ENCODE measurements around the gene NEMP2.

The NEMP2 gene

GRCh38 chr2:190528521-190529001 is 6.0 kb downstream of the NEMP2 start:
- TF ChIP-seq ZFP3 (CRISPR knock-in tag; IDR thresholded peaks at IDR 0.05) (no peak), ISL1 (CRISPR knock-in tag; IDR thresholded peaks at IDR 0.05) (peak; percentile 31; the same call in 1 of the 2 replicates), CSDC2 (CRISPR knock-in tag; IDR thresholded peaks at IDR 0.05) (no peak), TSHZ2 (CRISPR knock-in tag; IDR thresholded peaks at IDR 0.05) (no peak)

GRCh38 chr2:190527918-190528317 is 6.6 kb downstream of the NEMP2 start:
- no peak for ATAC-seq
- TF ChIP-seq ZNF8 (CRISPR knock-in tag; IDR thresholded peaks at IDR 0.05) (no peak), ZC3H10 (CRISPR knock-in tag; IDR thresholded peaks at IDR 0.05) (no peak), ZNF565 (CRISPR knock-in tag; conservative IDR thresholded peaks at IDR 0.05; ENCODE audit: low read depth) (no peak), PATZ1 (CRISPR knock-in tag; IDR thresholded peaks at IDR 0.05; ENCODE audit: borderline replicate concordance) (no peak), OSR1 (CRISPR knock-in tag; IDR thresholded peaks at IDR 0.05) (no peak), RARB (CRISPR knock-in tag; IDR thresholded peaks at IDR 0.05) (no peak), CSDC2 (CRISPR knock-in tag; IDR thresholded peaks at IDR 0.05) (no peak), TSHZ2 (CRISPR knock-in tag; IDR thresholded peaks at IDR 0.05) (no peak), TCF4 (CRISPR knock-in tag; IDR thresholded peaks at IDR 0.05; ENCODE audit: borderline replicate concordance) (no peak), ESRRG (CRISPR knock-in tag; IDR thresholded peaks at IDR 0.05) (no peak), BACH2 (CRISPR knock-in tag; IDR thresholded peaks at IDR 0.05; ENCODE audit: borderline replicate concordance) (no peak), ZFP3 (CRISPR knock-in tag; IDR thresholded peaks at IDR 0.05) (no peak), ZNF70 (CRISPR knock-in tag; IDR thresholded peaks at IDR 0.05) (no peak), SNAI2 (CRISPR knock-in tag; IDR thresholded peaks at IDR 0.05) (no peak), ISL1 (CRISPR knock-in tag; IDR thresholded peaks at IDR 0.05) (no peak), ARNTL (CRISPR knock-in tag; IDR thresholded peaks at IDR 0.05; ENCODE audit: borderline replicate concordance, low read depth) (no peak)
- TF ChIP-seq, protein P1, sequence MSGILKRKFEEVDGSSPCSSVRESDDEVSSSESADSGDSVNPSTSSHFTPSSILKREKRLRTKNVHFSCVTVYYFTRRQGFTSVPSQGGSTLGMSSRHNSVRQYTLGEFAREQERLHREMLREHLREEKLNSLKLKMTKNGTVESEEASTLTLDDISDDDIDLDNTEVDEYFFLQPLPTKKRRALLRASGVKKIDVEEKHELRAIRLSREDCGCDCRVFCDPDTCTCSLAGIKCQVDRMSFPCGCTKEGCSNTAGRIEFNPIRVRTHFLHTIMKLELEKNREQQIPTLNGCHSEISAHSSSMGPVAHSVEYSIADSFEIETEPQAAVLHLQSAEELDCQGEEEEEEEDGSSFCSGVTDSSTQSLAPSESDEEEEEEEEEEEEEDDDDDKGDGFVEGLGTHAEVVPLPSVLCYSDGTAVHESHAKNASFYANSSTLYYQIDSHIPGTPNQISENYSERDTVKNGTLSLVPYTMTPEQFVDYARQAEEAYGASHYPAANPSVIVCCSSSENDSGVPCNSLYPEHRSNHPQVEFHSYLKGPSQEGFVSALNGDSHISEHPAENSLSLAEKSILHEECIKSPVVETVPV (CRISPR knock-in tag; IDR thresholded peaks at IDR 0.05) = no peak
- TF ChIP-seq, protein P2, sequence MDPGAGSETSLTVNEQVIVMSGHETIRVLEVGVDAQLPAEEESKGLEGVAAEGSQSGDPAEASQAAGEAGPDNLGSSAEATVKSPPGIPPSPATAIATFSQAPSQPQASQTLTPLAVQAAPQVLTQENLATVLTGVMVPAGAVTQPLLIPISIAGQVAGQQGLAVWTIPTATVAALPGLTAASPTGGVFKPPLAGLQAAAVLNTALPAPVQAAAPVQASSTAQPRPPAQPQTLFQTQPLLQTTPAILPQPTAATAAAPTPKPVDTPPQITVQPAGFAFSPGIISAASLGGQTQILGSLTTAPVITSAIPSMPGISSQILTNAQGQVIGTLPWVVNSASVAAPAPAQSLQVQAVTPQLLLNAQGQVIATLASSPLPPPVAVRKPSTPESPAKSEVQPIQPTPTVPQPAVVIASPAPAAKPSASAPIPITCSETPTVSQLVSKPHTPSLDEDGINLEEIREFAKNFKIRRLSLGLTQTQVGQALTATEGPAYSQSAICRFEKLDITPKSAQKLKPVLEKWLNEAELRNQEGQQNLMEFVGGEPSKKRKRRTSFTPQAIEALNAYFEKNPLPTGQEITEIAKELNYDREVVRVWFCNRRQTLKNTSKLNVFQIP (CRISPR knock-in tag; IDR thresholded peaks at IDR 0.05; ENCODE audit: borderline replicate concordance, low read depth) = no peak
- TF ChIP-seq, protein P3, sequence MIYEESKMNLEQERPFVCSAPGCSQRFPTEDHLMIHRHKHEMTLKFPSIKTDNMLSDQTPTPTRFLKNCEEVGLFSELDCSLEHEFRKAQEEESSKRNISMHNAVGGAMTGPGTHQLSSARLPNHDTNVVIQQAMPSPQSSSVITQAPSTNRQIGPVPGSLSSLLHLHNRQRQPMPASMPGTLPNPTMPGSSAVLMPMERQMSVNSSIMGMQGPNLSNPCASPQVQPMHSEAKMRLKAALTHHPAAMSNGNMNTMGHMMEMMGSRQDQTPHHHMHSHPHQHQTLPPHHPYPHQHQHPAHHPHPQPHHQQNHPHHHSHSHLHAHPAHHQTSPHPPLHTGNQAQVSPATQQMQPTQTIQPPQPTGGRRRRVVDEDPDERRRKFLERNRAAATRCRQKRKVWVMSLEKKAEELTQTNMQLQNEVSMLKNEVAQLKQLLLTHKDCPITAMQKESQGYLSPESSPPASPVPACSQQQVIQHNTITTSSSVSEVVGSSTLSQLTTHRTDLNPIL (CRISPR knock-in tag; IDR thresholded peaks at IDR 0.05; ENCODE audit: low read depth) = no peak

More at GRCh38 chr2:190528521-190529001, 6.0 kb downstream of the NEMP2 start:
- ATAC-seq = no peak
